Activated naive CD8-positive, alpha-beta T cell treated with anti-CD3 and anti-CD28 coated beads, Interleukin-2, amount 10 ng/mL, durations not matched to agents 7 days and 5 days (primary cell): ENCODE results near the gene TRIO. TPM values are rescaled to one million over a fixed set of nuclear protein-coding genes. Genes with fewer than 3 reads are reported as not detected.

ENCODE experiments used
- ATAC-seq: fragments of 150-1000 bp; cut with Tn5 transposase; one replicate; pipeline ENCODE4 v1.10.0; 2021; ENCODE audit warnings: low read depth, moderate library complexity
- POLR2A ChIA-PET: fragments of 350-600 bp; sonication (Branson Sonifier 250); formaldehyde crosslinking; loops from one replicate; lab custom pipeline; 2021; ENCODE audit warnings: antibody characterized with exemption; lab: Charles Lee
- DNase-seq: peaks from one replicate; pipeline ENCODE4 v3.0.0; 2021
- H3K27ac Mint-ChIP-seq: one replicate; pipeline ENCODE4 v1.8.0; 2022; ENCODE audit warnings: mild to moderate bottlenecking, mixed read lengths
- H3K27me3 Mint-ChIP-seq: one replicate; pipeline ENCODE4 v1.8.0; 2022; ENCODE audit warnings: mild to moderate bottlenecking, moderate library complexity, mixed read lengths
- H3K36me3 Mint-ChIP-seq: one replicate; pipeline ENCODE4 v1.8.0; 2021; ENCODE audit warnings: mild to moderate bottlenecking, mixed read lengths
- H3K4me1 Mint-ChIP-seq: one replicate; pipeline ENCODE4 v1.8.0; 2021; ENCODE audit warnings: mixed read lengths
- H3K4me3 Mint-ChIP-seq: one replicate; pipeline ENCODE4 v1.8.0; 2022; ENCODE audit warnings: mild to moderate bottlenecking, moderate library complexity, mixed read lengths
- H3K9me3 Mint-ChIP-seq: one replicate; pipeline ENCODE4 v1.8.0; 2021; ENCODE audit warnings: mixed read lengths
- total RNA-seq, 2 experiments: library from RNA; stranded (reverse); gene quantifications; one replicate each; pipeline ENCODE4 v1.2.3, GENCODE V29; 2021

TRIO gene
- total RNA-seq, 2 experiments from 2014 or later: 7.7 to 7.9 TPM

DNA sequence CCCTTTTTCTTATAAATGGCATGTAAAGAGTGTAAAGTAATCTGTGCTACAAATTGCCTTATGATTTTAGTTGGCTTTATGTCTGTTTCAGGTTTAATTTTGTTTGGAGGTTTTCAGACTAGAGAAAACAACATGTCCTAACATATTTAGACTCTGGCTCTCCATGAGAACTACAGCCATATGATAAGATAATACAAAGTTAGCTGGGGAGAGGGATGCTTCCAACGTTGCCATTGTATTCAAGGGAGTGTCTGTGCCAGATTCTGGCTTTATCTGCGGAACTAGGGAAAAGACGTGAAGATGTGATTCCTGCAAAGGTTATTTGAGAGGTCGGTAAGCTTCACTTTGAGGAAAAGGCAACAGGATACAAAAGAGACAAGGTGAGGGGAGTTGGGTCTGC is 298.5 kb downstream of the TRIO start:
- DNase-seq (no peak), ATAC-seq (no peak)
- H3K9me3 Mint-ChIP-seq: peaks cover 1% of the 10 kb centered on the region
- H3K4me1 Mint-ChIP-seq: peaks cover 17% of the 10 kb centered on the region
- no peak overlapping the region for H3K4me3 Mint-ChIP-seq
- H3K36me3 Mint-ChIP-seq: peaks cover 4% of the 10 kb centered on the region
- no peaks in the 10 kb centered on the region for H3K27me3 Mint-ChIP-seq
- no peak overlapping the region for H3K27ac Mint-ChIP-seq
- POLR2A ChIA-PET: interaction anchor here (0.6 kb wide), 1 partner anchor 37 kb away, joined by 3 read pairs; no protein-coding TSS in a partner anchor

DNA sequence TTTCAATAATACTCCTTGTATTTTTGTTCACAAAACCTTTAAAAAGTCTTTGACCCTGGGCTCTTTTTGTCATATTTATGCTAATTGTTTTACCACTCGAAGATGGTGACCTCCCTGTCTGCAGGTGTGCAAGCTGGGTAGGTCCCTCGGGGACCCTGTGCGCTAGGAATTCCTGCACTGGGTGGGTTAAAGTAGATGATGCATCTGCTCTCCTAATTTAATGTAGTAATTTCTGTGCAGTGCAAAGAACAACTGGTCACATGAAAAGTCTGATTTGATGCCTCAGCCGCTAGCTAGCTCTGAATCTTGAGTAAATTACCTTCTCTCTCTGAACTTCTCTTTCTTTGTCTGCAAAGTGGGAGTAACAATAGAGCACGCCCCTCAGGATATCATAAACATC is 299.4 kb downstream of the TRIO start:
- no peak for ATAC-seq
- Mint-ChIP-seq H3K4me1 (peaks cover 13% of the 10 kb centered on the region), H3K9me3 (peaks cover 1% of the 10 kb centered on the region), H3K36me3 (peaks cover 4% of the 10 kb centered on the region), H3K27ac (no peak overlapping the region), H3K4me3 (no peak overlapping the region), H3K27me3 (no peaks in the 10 kb centered on the region)
- POLR2A ChIA-PET: no interaction called here
- no peak for DNase-seq

DNA sequence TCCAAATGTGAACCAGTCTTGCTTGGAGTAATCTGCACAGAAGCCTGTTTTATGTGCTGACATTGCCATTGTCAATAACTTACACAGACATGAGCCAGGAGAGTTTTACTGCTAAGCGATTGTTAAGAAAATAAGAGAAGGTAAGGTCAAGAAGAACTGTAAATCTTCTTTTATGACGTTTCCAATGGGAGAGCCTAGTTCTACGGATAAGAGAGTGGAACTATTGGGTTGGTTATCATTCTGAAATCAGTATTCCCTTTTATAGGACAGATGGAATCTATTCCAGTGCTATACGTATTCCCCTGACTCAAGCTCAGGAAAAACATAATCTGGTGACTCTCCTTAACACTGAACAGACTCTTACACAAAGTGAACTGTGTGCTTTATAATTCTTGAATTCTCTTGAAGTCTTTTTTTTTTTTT is 300.5 kb downstream of the TRIO start:
- no peak for ATAC-seq
- no peak overlapping the region for H3K27ac Mint-ChIP-seq
- no peaks in the 10 kb centered on the region for H3K27me3 Mint-ChIP-seq
- no peak for DNase-seq
- peaks cover 4% of the 10 kb centered on the region for H3K4me1 Mint-ChIP-seq
- no peaks in the 10 kb centered on the region for H3K9me3 Mint-ChIP-seq
- POLR2A ChIA-PET: no interaction called here
- H3K36me3 Mint-ChIP-seq: no peaks in the 10 kb centered on the region
- H3K4me3 Mint-ChIP-seq: no peak overlapping the region

DNA sequence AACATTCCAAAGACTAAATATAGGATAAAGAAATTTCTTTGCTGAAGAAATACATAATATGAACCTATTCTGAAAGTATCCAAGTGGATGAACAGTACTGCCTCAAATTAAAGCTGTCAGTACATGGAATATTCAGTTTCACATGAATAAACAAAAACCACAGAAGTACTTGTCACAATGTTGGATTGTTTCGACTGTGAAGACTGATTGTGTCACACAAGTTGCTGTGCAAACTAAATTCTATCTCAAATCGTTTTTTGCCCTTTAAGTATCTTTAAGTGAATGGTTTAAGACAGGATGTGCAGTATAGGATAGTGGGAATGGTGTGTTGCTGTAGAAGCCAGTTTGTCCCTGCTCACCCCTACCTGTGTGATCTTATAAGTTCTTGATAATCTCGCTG is 301.0 kb downstream of the TRIO start:
- Mint-ChIP-seq H3K9me3 (no peaks in the 10 kb centered on the region), H3K4me1 (peaks cover 2% of the 10 kb centered on the region), H3K27me3 (no peaks in the 10 kb centered on the region), H3K4me3 (no peak overlapping the region), H3K36me3 (no peaks in the 10 kb centered on the region), H3K27ac (no peak overlapping the region)
- DNase-seq (no peak), ATAC-seq (no peak)
- POLR2A ChIA-PET: no interaction called here

DNA sequence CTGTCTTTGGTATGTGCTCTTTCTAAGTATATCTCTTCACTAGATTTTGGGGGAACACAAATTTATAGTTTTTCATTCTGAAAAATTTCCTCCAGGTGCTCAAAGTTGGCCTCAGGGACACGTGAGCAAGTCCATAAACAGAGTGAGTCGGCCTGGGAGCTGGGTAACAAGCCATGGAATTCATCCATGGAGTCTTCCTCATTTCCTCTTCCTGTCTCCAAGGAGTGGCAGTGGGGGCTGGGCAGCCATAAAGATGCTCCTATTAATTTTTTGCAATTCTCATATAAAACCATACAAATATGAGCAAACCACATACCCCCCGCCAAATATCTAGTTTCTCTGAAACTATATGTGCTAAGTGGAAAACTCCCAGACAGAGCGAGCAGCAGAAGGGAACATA is 301.9 kb downstream of the TRIO start:
- DNase-seq (no peak), ATAC-seq (no peak)
- H3K27ac Mint-ChIP-seq: no peak overlapping the region
- peaks cover 1% of the 10 kb centered on the region for H3K36me3 Mint-ChIP-seq
- H3K27me3 Mint-ChIP-seq: no peaks in the 10 kb centered on the region
- H3K4me1 Mint-ChIP-seq: peaks cover 6% of the 10 kb centered on the region
- H3K9me3 Mint-ChIP-seq: peaks cover 2% of the 10 kb centered on the region
- POLR2A ChIA-PET: no interaction called here
- no peak overlapping the region for H3K4me3 Mint-ChIP-seq

DNA sequence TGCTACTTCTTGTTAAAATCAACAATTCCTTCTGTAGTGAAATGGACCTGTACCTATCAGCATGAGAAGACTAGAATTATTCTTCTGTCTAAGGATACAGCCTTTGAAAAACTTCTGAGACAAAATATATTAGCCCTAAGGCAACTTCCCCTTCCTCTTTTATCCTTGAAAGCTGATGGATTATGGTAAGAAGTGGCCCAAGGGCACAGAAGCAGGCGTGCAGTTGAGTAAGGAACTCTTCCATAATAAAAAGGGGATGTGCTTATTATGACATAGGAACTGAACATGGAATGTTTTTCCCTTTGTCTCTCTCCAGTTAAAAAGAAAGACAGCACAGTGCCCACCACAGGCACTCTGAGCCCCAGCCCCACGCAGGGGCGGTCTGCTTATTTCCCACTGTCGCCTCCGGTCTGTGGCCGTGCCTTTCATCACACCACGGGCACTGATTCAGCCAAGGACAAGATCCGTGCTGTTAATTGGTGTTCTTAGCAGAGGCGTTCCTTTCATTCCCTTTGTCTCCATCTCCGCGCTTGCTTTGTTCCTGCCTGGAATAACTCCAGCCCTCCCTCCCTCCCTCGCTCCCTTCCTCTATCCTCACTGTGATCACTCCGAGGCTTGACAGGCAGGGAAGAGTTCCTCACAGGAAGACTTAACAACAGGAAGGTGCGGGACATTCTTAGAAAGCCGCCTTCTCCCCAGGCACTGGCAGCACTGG is 302.6 kb downstream of the TRIO start:
- POLR2A ChIA-PET: no interaction called here
- ATAC-seq (no peak), DNase-seq (no peak)
- Mint-ChIP-seq H3K27ac (no peak overlapping the region), H3K36me3 (peaks cover 4% of the 10 kb centered on the region), H3K4me3 (no peak overlapping the region), H3K9me3 (peaks cover 4% of the 10 kb centered on the region), H3K4me1 (peaks cover 8% of the 10 kb centered on the region), H3K27me3 (no peaks in the 10 kb centered on the region)

DNA sequence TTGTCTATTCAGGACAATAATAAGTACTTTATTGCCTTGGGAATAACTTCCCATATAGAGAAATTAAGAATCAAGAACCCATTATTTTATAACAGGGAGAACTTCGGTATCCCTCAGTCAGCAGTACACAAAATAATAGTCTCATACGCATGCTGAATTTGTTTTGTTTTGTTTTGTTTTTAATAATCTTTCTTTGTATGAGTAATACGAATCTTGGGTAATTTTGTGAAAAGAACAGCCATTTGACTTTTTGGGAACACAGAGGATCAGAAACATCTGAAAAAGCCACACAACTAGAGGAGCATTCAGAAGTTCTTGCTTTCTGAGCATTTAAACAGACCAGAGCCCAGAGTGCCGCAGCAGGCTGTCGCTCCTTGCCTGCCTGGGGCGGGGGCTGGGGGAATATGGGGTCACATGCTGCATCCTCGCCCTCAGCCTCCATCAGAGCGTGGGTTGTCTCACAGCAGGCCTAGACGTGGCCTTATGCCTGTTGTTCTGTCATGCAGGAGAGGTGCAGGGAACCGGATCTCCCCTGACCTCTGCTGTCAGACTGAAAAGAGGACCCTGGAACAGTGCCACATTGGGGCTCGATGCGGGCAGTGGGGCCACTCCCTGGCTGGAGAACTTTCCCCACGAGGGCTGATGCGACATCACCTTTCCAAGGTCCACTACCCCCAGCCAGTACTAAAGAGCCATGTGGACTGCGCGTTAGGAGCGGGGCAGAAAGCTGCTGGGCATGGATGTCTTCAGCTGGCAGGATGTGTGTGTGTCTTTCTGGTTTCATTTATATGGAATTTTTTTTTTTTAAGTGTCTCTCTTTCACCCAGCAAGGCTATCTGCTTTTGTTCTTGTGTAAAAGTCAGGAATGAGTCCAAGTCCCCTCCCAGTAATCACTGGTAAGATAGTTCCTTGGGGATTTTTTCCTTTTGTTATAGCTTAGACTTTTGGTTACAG is 305.1 kb downstream of the TRIO start:
- DNase-seq: no peak
- POLR2A ChIA-PET: no interaction called here
- H3K27ac Mint-ChIP-seq: no peak overlapping the region
- ATAC-seq: no peak
- no peaks in the 10 kb centered on the region for H3K27me3 Mint-ChIP-seq
- no peak overlapping the region for H3K4me3 Mint-ChIP-seq
- peaks cover 4% of the 10 kb centered on the region for H3K9me3 Mint-ChIP-seq
- H3K36me3 Mint-ChIP-seq: peaks cover 7% of the 10 kb centered on the region
- peaks cover 8% of the 10 kb centered on the region for H3K4me1 Mint-ChIP-seq

DNA sequence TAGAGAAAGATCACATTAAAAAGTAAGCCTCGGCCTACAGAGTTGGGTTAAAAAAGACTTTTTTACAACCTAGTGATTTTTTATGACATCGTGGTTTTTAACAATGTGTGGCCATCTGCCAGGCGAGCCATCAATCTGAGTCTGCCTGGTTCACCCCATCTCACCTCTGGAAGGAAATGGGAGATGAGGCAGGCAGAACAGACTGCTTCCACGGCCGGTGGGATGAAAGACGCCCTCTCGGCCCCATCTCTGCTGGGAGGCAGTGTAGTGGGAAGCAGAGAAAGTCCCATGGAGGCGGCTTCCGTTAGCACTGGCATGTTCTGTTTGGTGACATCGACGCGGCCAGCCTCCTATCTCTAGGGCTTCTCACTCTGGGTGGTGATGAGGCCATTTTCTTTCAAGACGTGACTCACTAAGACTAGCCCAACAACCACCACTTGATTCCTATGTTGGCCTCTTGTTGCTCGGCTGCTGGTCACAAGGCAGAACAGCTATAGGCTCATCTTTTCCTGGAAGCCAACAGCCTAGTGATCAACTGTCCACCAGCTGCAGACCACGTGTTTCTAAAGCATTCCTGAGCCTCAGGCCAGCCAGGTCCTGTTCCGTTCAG is 306.0 kb downstream of the TRIO start:
- ATAC-seq (no peak), DNase-seq (no peak)
- POLR2A ChIA-PET: no interaction called here
- Mint-ChIP-seq H3K4me3 (no peak overlapping the region), H3K27me3 (no peaks in the 10 kb centered on the region), H3K9me3 (peaks cover 4% of the 10 kb centered on the region), H3K36me3 (peaks cover 8% of the 10 kb centered on the region), H3K4me1 (peaks cover 8% of the 10 kb centered on the region), H3K27ac (no peak overlapping the region)

DNA sequence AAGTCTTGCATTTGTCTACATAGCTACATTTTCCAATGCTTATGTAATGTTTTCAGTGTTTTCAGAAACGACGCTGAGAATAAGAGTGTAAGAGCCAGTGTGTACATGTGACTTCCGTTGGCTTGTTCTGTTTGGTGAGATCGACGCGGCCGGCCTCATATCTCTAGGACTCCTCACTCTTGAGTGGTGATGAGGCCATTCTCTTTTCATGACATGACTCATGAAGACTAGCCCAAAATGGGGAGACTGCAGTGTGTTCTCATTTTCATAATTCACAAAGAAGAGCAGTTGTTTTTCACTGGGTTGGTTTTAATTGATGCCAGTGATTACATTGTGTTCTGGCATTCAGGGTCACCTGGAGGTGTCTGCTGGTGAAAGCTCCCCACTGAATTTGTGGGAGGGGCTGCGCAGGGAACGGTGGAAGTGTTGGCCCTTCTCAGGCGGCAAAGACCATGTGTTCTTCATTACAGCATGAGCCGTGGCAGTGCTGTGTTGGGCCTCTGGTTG is 306.9 kb downstream of the TRIO start:
- Mint-ChIP-seq H3K4me1 (peaks cover 8% of the 10 kb centered on the region), H3K9me3 (peaks cover 4% of the 10 kb centered on the region), H3K27ac (no peak overlapping the region), H3K36me3 (peaks cover 8% of the 10 kb centered on the region), H3K4me3 (no peak overlapping the region), H3K27me3 (no peaks in the 10 kb centered on the region)
- DNase-seq (no peak), ATAC-seq (no peak)
- POLR2A ChIA-PET: no interaction called here

DNA sequence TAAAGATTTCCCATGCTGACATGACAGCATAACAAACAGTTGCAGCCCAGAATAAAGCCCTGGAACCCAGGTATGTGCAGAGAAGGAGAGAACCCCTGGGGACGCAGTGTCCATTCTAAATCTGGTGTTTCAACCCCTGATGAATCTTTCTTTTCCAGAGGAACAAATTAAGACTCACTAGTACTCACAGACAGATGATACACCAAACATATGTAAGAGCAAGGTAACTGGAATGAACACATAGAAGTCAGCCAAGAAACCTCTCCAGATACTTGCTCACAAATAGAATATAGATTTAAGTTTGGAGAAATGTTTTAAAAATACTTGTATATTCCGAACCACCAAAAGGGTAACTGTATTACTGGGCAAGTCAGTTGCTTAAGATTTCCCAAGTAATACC is 307.6 kb downstream of the TRIO start:
- Mint-ChIP-seq H3K4me3 (no peak overlapping the region), H3K27me3 (no peaks in the 10 kb centered on the region), H3K27ac (no peak overlapping the region), H3K4me1 (peaks cover 8% of the 10 kb centered on the region), H3K36me3 (peaks cover 8% of the 10 kb centered on the region), H3K9me3 (peaks cover 4% of the 10 kb centered on the region)
- DNase-seq: no peak
- POLR2A ChIA-PET: no interaction called here
- ATAC-seq: no peak

DNA sequence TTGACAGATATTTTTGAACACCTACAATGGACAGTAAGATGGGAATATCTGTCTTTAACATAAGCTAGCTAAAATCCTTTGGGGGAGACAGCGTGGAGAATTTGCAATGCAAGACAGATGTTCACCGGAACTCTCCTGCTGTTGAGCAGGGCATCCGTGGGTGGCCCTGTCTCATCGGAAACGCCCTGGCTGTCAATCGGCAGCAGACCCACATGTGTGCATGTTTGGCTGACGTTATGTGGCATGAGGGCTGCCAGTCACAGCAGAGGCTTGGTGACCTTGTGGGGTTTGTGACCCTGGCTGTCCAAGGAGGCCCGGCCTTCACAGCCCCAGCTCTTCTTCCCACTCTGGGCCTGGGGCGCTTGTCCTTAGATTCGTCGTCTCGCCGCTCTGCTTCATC is 308.7 kb downstream of the TRIO start:
- Mint-ChIP-seq H3K36me3 (peaks cover 8% of the 10 kb centered on the region), H3K27ac (no peak overlapping the region), H3K4me1 (peaks cover 8% of the 10 kb centered on the region), H3K27me3 (no peaks in the 10 kb centered on the region), H3K4me3 (no peak overlapping the region), H3K9me3 (peaks cover 4% of the 10 kb centered on the region)
- ATAC-seq (no peak), DNase-seq (no peak)
- POLR2A ChIA-PET: no interaction called here

DNA sequence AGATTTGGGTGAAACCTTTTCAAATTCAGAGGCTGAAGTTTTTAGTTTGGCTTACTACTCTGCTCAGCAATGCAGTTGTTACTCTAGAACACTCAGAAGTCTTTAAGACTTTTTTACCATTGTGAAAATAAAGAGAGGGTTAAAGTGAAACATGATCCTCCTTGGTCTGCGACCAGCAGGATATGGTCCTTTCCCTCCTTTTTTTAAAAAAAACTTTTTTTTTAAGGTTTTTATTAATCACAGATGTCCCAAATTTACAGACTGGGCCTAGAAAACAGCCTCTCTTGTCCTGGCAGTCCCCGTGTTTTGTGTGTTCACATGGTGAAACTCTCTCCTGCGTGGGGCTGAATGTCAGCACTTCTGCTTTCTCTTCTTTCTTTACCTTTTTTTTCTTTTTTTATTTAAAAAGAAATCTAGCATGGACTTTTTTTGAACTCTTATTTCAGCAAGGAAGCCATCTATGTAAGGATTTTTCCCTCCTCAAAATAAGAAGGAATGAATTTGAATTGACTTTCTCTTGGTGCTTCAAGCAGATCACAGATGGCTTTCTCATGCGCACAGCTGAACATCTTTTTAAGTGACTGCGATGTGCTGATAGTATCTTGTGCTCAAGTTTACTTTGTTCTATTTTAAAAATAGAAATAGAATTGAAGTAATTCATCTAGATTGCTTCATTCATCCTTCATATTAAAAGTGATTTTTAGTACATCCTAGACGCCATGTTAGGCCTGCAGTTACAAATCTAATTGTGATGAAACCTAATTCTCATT is 309.7 kb downstream of the TRIO start:
- H3K27ac Mint-ChIP-seq: no peak overlapping the region
- ATAC-seq: no peak
- H3K4me3 Mint-ChIP-seq: no peak overlapping the region
- peaks cover 8% of the 10 kb centered on the region for H3K36me3 Mint-ChIP-seq
- H3K9me3 Mint-ChIP-seq: peaks cover 4% of the 10 kb centered on the region
- no peaks in the 10 kb centered on the region for H3K27me3 Mint-ChIP-seq
- peaks cover 8% of the 10 kb centered on the region for H3K4me1 Mint-ChIP-seq
- no peak for DNase-seq
- POLR2A ChIA-PET: no interaction called here

DNA sequence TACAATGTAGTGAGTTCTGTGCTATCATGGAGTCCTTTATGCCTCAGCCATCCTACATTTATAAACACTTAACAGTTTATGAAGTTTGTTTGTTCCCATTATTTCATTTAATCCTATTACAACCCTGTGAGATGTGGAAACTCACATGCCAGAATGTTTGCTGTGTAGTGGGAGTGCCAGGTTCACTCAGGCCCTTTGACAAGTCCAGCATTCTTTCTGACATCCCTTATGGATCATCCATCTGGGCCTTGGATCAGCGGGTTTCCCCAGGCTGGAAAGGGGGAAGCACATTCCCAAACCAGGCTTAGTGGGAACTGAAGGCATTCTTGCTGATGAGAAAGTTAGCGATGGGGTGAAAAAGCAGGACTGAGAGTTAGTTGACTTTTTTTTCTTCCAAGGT is 310.3 kb downstream of the TRIO start:
- H3K27ac Mint-ChIP-seq: no peak overlapping the region
- H3K27me3 Mint-ChIP-seq: no peaks in the 10 kb centered on the region
- H3K9me3 Mint-ChIP-seq: peaks cover 4% of the 10 kb centered on the region
- DNase-seq (no peak), ATAC-seq (no peak)
- peaks cover 8% of the 10 kb centered on the region for H3K36me3 Mint-ChIP-seq
- H3K4me3 Mint-ChIP-seq: no peak overlapping the region
- POLR2A ChIA-PET: no interaction called here
- H3K4me1 Mint-ChIP-seq: peaks cover 6% of the 10 kb centered on the region
